K562 (cell line): ENCODE results near the gene PPP2R2B. TPM values are rescaled to one million over a fixed set of nuclear protein-coding genes. Genes with fewer than 3 reads are reported as not detected.

Experiments
- ATAC-seq: fragments of 200-7000 bp; cut with Tn5 transposase; 3 replicates; pipeline ENCODE4 v1.9.1; 2020; ENCODE audit warnings: moderate library complexity
- BruUV-seq: library from RNA; stranded (reverse); fragments of 400-500 nt; replicated peaks from 2 replicates; lab custom pipeline; 2021; lab: Mats Ljungman, UMichigan
- CTCF ChIA-PET: fragments of 300-600 bp; formaldehyde crosslinking; extraction: SDS; loops from one replicate; lab custom pipeline; 2021; ENCODE audit warnings: low intra/inter-chr PET ratio; lab: Yijun Ruan, JAX
- POLR2A ChIA-PET: fragments of 300-600, 350-650 bp; sonication (Branson Sonifier 250); formaldehyde crosslinking; extraction: SDS; loops from one replicate; lab custom pipeline; 2021; ENCODE audit warnings: antibody characterized with exemption, inconsistent platforms; lab: Yijun Ruan, JAX
- DNase-seq, 4 experiments: peaks; one replicate each; pipeline versions ENCODE4 v3.0.0 to v3.0.0-alpha.2; 2011 to 2018; ENCODE audit warnings: low spot score in 3 of 4, mixed read lengths in 3 of 4; ENCODE audit errors: extremely low read depth in 1 of 4
- FAIRE-seq: peaks from 2 replicates; lab custom pipeline; 2011; peaks lifted over from hg19 to GRCh38; lab: Jason Lieb, UNC
- H2AFZ ChIP-seq: 2 replicates; pipeline ENCODE4 v1.6.0; 2011; ENCODE audit warnings: low read depth, low read length, control low read depth, inconsistent platforms
- H3K27ac ChIP-seq: fragments of 200-600 bp; 3 replicates; pipeline ENCODE4 v1.8.0; 2011; ENCODE audit warnings: low read depth, mild to moderate bottlenecking, control low read depth, inconsistent platforms, low read length, moderate library complexity, mixed read lengths; ENCODE audit errors: extremely low read depth
- H3K27me3 ChIP-seq, 2 experiments: fragments of 300-600 bp in 1 of 2; 2 replicates in 1 of 2; 3 replicates in 1 of 2; pipeline versions ENCODE4 v1.6.0 to v1.8.0; 2011; ENCODE audit warnings: inconsistent platforms in 2 of 2, low read length in 2 of 2, mild to moderate bottlenecking in 1 of 2, mixed read lengths in 1 of 2, moderate library complexity in 1 of 2; ENCODE audit not compliant: control insufficient read depth in 2 of 2, insufficient read depth in 2 of 2
- H3K36me3 ChIP-seq: fragments of 300-600 bp; 3 replicates; pipeline ENCODE4 v1.8.0; 2011; ENCODE audit warnings: mild to moderate bottlenecking, low read length, inconsistent platforms; ENCODE audit not compliant: control insufficient read depth, insufficient read depth
- H3K4me1 ChIP-seq, 2 experiments: fragments of 200-600 bp in 1 of 2; replicated peaks in 1 of 2; 2 replicates in 1 of 2; 3 replicates in 1 of 2; pipeline versions ENCODE4 v1.5.1 to v1.8.0; 2011; ENCODE audit warnings: inconsistent platforms in 2 of 2, low read length in 2 of 2, mild to moderate bottlenecking in 1 of 2, mixed read lengths in 1 of 2, moderate library complexity in 1 of 2; ENCODE audit not compliant: control insufficient read depth in 2 of 2, insufficient read depth in 2 of 2
- H3K4me2 ChIP-seq: 2 replicates; pipeline ENCODE4 v1.6.1; 2011; ENCODE audit warnings: low read length, control low read depth, inconsistent platforms, mixed read lengths; ENCODE audit not compliant: insufficient read depth
- H3K4me3 ChIP-seq: fragments of 200-600 bp; sonication (generic), shearing (Covaris generic); 2 replicates; pipeline ENCODE4 v1.5.1; 2016; ENCODE audit warnings: control low read depth, inconsistent platforms
- H3K79me2 ChIP-seq: fragments of 200-600 bp; 3 replicates; pipeline ENCODE4 v1.8.0; 2011; ENCODE audit warnings: low read length, inconsistent platforms; ENCODE audit not compliant: control insufficient read depth, insufficient read depth
- H3K9ac ChIP-seq, 2 experiments: 2 replicates each; pipeline versions ENCODE4 v1.6.0 to v1.6.1; 2011; ENCODE audit warnings: low read depth in 2 of 2, low read length in 2 of 2, control low read depth in 1 of 2, inconsistent platforms in 1 of 2, mild to moderate bottlenecking in 1 of 2, mixed read lengths in 1 of 2; ENCODE audit not compliant: insufficient read depth in 1 of 2
- H3K9me1 ChIP-seq: one replicate; pipeline ENCODE4 v1.6.0; 2011; ENCODE audit warnings: inconsistent platforms, mild to moderate bottlenecking, low read length, moderate library complexity; ENCODE audit not compliant: control insufficient read depth, insufficient read depth
- H3K9me3 ChIP-seq: replicated peaks from 2 replicates; pipeline ENCODE4 v1.5.1; 2011; ENCODE audit warnings: low read depth, low read length, inconsistent platforms; ENCODE audit not compliant: control insufficient read depth, insufficient read depth
- H4K20me1 ChIP-seq: replicated peaks from 2 replicates; pipeline ENCODE4 v1.6.1; 2011; ENCODE audit warnings: low read length, inconsistent platforms, mixed read lengths; ENCODE audit not compliant: control insufficient read depth, insufficient read depth
- ARNT ChIP-seq, 2 experiments: fragments of 450-650 bp; IDR thresholded peaks; 2 replicates each; pipeline ENCODE4 v1.6.1; 2016; ENCODE audit warnings: mild to moderate bottlenecking in 1 of 2
- BRD9 ChIP-seq: fragments of 450-650 bp; IDR thresholded peaks from 2 replicates; pipeline ENCODE4 v1.6.1; 2018; ENCODE audit warnings: low read depth; ENCODE audit not compliant: partially characterized antibody
- BRF1 ChIP-seq: IDR thresholded peaks from 3 replicates; pipeline ENCODE4 v1.6.1; 2011; ENCODE audit warnings: borderline replicate concordance, mild to moderate bottlenecking; ENCODE audit not compliant: insufficient read length; ENCODE audit errors: extremely low read depth
- CBFA2T2 ChIP-seq: fragments of 450-650 bp; conservative IDR thresholded peaks from 2 replicates; pipeline ENCODE4 v1.6.1; 2017; ENCODE audit warnings: mild to moderate bottlenecking
- CREBBP ChIP-seq: IDR thresholded peaks from one replicate; pipeline ENCODE4 v1.6.1; 2012; ENCODE audit warnings: low read depth, mild to moderate bottlenecking, control low read depth, inconsistent platforms, low read length
- MCM5 ChIP-seq: fragments of 450-650 bp; IDR thresholded peaks from 2 replicates; pipeline ENCODE4 v1.6.1; 2016; ENCODE audit warnings: low read depth
- MTF1 ChIP-seq: fragments of 250-450 bp; sonication (Bioruptor Pico); IDR thresholded peaks from 2 replicates; pipeline ENCODE4 v1.9.0; 2021; ENCODE audit warnings: moderate library complexity, mild to moderate bottlenecking, inconsistent platforms, borderline replicate concordance
- NR0B1 ChIP-seq: fragments of 450-650 bp; IDR thresholded peaks from one replicate; pipeline ENCODE4 v1.6.1; 2018; ENCODE audit warnings: mild to moderate bottlenecking, moderate library complexity; ENCODE audit not compliant: partially characterized antibody
- PTBP1 ChIP-seq: fragments of 200-400 bp; formaldehyde crosslinking; IDR thresholded peaks from 2 replicates; pipeline ENCODE4 v1.6.1; 2017; ENCODE audit warnings: low read depth, low read length
- RBM25 ChIP-seq: fragments of 200-400 bp; formaldehyde crosslinking; IDR thresholded peaks from 2 replicates; pipeline ENCODE4 v1.6.1; 2018; ENCODE audit warnings: low read length, low read depth, moderate library complexity; ENCODE audit not compliant: severe bottlenecking
- SMARCA4 ChIP-seq: fragments of 450-650 bp; IDR thresholded peaks from 2 replicates; pipeline ENCODE4 v1.6.1; 2016
- TAF9B ChIP-seq: fragments of 450-650 bp; IDR thresholded peaks from 2 replicates; pipeline ENCODE4 v1.6.1; 2018; ENCODE audit warnings: mild to moderate bottlenecking; ENCODE audit not compliant: partially characterized antibody
- ZC3H8 ChIP-seq: fragments of 450-650 bp; IDR thresholded peaks from 2 replicates; pipeline ENCODE4 v1.6.1; 2017
- ZFP1 ChIP-seq: fragments of 450-650 bp; formaldehyde crosslinking; IDR thresholded peaks from 2 replicates; pipeline ENCODE4 v1.4.0; 2020; ENCODE audit warnings: mild to moderate bottlenecking, mixed read lengths
- ZNF232 ChIP-seq: sonication (generic); formaldehyde crosslinking; IDR thresholded peaks from 2 replicates; pipeline ENCODE4 v1.8.0; 2022; ENCODE audit warnings: mild to moderate bottlenecking, missing genetic modification reagents
- ZNF592 ChIP-seq: fragments of 450-650 bp; IDR thresholded peaks from 2 replicates; pipeline ENCODE4 v1.6.1; 2017; ENCODE audit warnings: antibody characterized with exemption, mild to moderate bottlenecking
- ZNF655 ChIP-seq: fragments of 250-450 bp; sonication (Bioruptor Pico); IDR thresholded peaks from 2 replicates; pipeline ENCODE4 v1.5.0; 2021
- in situ Hi-C: fragments of 300-500 bp; cut with MboI; formaldehyde crosslinking; loops from 4 replicates; pipeline ENCODE4 v1.15.0; 2018; ENCODE audit warnings: inconsistent platforms, mixed read lengths
- intact Hi-C: fragments of 100-400 bp; cut with micrococcal nuclease; formaldehyde crosslinking; loops from 2 replicates; pipeline ENCODE4 v1.14.2; 2022
- polyA plus RNA-seq, 8 experiments: library from polyadenylated mRNA; depleted of rRNA in 4 of 8; stranded (reverse) in 5 of 8; unstranded in 3 of 8; fragments of >200 nt; fragmentation: Nextera tagmentation in 2 of 8; fragmentation: Illumina TruSeq in 1 of 8; extraction: Ambion mirVana in 2 of 8; extraction: Trizol in 1 of 8; gene quantifications; 2 replicates each; pipeline versions ENCODE4 v1.2.1 to v1.2.3, GENCODE V29; 2011 to 2014; ENCODE audit warnings: inconsistent platforms in 1 of 8, missing spikeins in 1 of 8
- total RNA-seq, 7 experiments: library from RNA; depleted of rRNA in 6 of 7; stranded (reverse); fragments of >200 nt in 6 of 7; fragmentation: Illumina TruSeq in 2 of 7; extraction: Trizol in 2 of 7; gene quantifications; 2 replicates each; pipeline versions ENCODE4 v1.2.1 to v1.2.3, GENCODE V29; 2011 to 2021; ENCODE audit warnings: low replicate concordance in 1 of 7

PPP2R2B gene
- total and polyA plus RNA-seq, 9 of the 15 experiments (the other 6 are each of a cell fraction or from before 2014, with no cell fraction given), result not detected

- Histone ChIP-seq H3K9ac (no peak overlapping the region), H3K4me2 (no peak overlapping the region), H3K27me3 (no peaks in the 10 kb centered on the region), H3K27ac (no peak overlapping the region), H2AFZ (no peak overlapping the region), H4K20me1 (no peaks in the 10 kb centered on the region), H3K4me3 (no peak overlapping the region), H3K9me3 (no peaks in the 10 kb centered on the region), H3K9me1 (no peaks in the 10 kb centered on the region), H3K36me3 (no peaks in the 10 kb centered on the region), H3K4me1 (no peaks in the 10 kb centered on the region)
- in situ Hi-C loops, result no loop called here
- ChIA-PET CTCF (interaction anchor here (0.6 kb wide), 1 partner anchor 1820 kb away, joined by 5 read pairs; no protein-coding TSS in a partner anchor), POLR2A (no interaction called here)
- ATAC-seq (no peak), DNase-seq (no peak), FAIRE-seq (no peak)
- BruUV-seq, result no TSS peak
- intact Hi-C loops, result no loop called here
- TF ChIP-seq ZFP1 (CRISPR knock-in tag) (no peak), BRD9 (no peak), ZNF232 (CRISPR knock-in tag) (no peak), MCM5 (no peak), ZC3H8 (no peak), CREBBP (no peak), TAF9B (no peak), NR0B1 (no peak), MTF1 (CRISPR knock-in tag) (no peak), ZNF592 (no peak), CBFA2T2 (no peak), RBM25 (no peak), SMARCA4 (no peak), BRF1 (no peak), PTBP1 (no peak), ZNF655 (CRISPR knock-in tag) (no peak), ARNT (IDR thresholded peaks at IDR 0.05) (no peak)
- TF ChIP-seq, all 486 proteins: peak for 0
- H3K79me2 ChIP-seq, result no peaks in the 10 kb centered on the region
These were observed 181.3 kb downstream of the PPP2R2B start for GRCh38 chr5:146697211-146697610.
